GM12878 (cell line): ENCODE results near the gene ALCAM. TPM values are rescaled to one million over a fixed set of nuclear protein-coding genes. Genes with fewer than 3 reads are reported as not detected.

Experiments used
- ATAC-seq: fragments of 200-7000 bp; cut with Tn5 transposase; 3 replicates; pipeline ENCODE4 v1.9.1; 2020; ENCODE audit warnings: mild to moderate bottlenecking, moderate library complexity
- BruUV-seq: library from RNA; stranded (reverse); fragments of 400-500 nt; replicated peaks from 2 replicates; lab custom pipeline; 2021; lab: Mats Ljungman, UMichigan
- CTCF ChIA-PET: fragments of 300-600 bp; sonication (Branson Sonifier 250); formaldehyde crosslinking; extraction: SDS; loops from one replicate; lab custom pipeline; 2021; ENCODE audit warnings: inconsistent platforms; lab: Yijun Ruan, JAX
- POLR2A ChIA-PET: fragments of 350-600 bp; formaldehyde crosslinking; extraction: SDS; loops from one replicate; lab custom pipeline; 2021; ENCODE audit warnings: inconsistent platforms; lab: Charles Lee
- RAD21 ChIA-PET: fragments of 300-600 bp; sonication (Branson Sonifier 250); formaldehyde crosslinking; loops from one replicate; lab custom pipeline; 2023; ENCODE audit warnings: antibody characterized with exemption; ENCODE audit not compliant: unreplicated experiment; lab: Charles Lee
- SMC1A ChIA-PET: fragments of 300-600 bp; sonication (Branson Sonifier 250); formaldehyde crosslinking; loops from one replicate; lab custom pipeline; 2023; ENCODE audit not compliant: unreplicated experiment, uncharacterized antibody; lab: Charles Lee
- DNase-seq: peaks from one replicate; pipeline ENCODE4 v3.0.0-alpha.2; 2011; ENCODE audit warnings: low read depth, low spot score
- FAIRE-seq: peaks from 3 replicates; lab custom pipeline; 2011; peaks lifted over from hg19 to GRCh38; lab: Jason Lieb, UNC
- H2AFZ ChIP-seq: 2 replicates; pipeline ENCODE4 v1.6.0; 2011; ENCODE audit warnings: low read depth, low read length, control low read depth; ENCODE audit not compliant: control insufficient read depth
- H3K27ac ChIP-seq: 2 replicates; pipeline ENCODE4 v1.5.1; 2011; ENCODE audit warnings: control low read depth; ENCODE audit not compliant: control insufficient read depth, insufficient read depth
- H3K27me3 ChIP-seq, 2 experiments: replicated peaks in 1 of 2; 2 replicates each; pipeline versions ENCODE4 v1.6.0 to v1.6.1; 2011; ENCODE audit warnings: low read length in 1 of 2; ENCODE audit not compliant: control insufficient read depth in 2 of 2, insufficient read depth in 2 of 2
- H3K36me3 ChIP-seq, 2 experiments: 2 replicates each; pipeline ENCODE4 v1.5.1; 2011; ENCODE audit warnings: low read length in 1 of 2; ENCODE audit not compliant: control insufficient read depth in 2 of 2, insufficient read depth in 2 of 2
- H3K4me1 ChIP-seq: 2 replicates; pipeline ENCODE4 v1.6.1; 2011; ENCODE audit warnings: mild to moderate bottlenecking, low read length, moderate library complexity, mixed read lengths; ENCODE audit not compliant: control insufficient read depth, insufficient read depth
- H3K4me2 ChIP-seq: 2 replicates; pipeline ENCODE4 v1.6.0; 2011; ENCODE audit warnings: control low read depth; ENCODE audit not compliant: control insufficient read depth, insufficient read depth
- H3K4me3 ChIP-seq: fragments of 200-600 bp; sonication (generic); 2 replicates; pipeline ENCODE4 v1.5.1; 2016
- H3K79me2 ChIP-seq: 2 replicates; pipeline ENCODE4 v1.6.0; 2011; ENCODE audit warnings: low read length; ENCODE audit not compliant: control insufficient read depth, insufficient read depth
- H3K9ac ChIP-seq: 2 replicates; pipeline ENCODE4 v1.8.0; 2011; ENCODE audit warnings: low read length, control low read depth, mixed read lengths; ENCODE audit not compliant: control insufficient read depth, insufficient read depth
- H3K9me3 ChIP-seq: replicated peaks from 3 replicates; pipeline ENCODE4 v1.5.1; 2011; ENCODE audit warnings: mild to moderate bottlenecking, low read length; ENCODE audit not compliant: control insufficient read depth, insufficient read depth
- H4K20me1 ChIP-seq: 2 replicates; pipeline ENCODE4 v1.6.0; 2011; ENCODE audit not compliant: control insufficient read depth, insufficient read depth
- BHLHE40 ChIP-seq, 2 experiments: fragments of 450-650 bp in 1 of 2; IDR thresholded peaks; 2 replicates each; pipeline ENCODE4 v1.6.1; 2011 to 2017; ENCODE audit warnings: low read depth in 2 of 2, borderline replicate concordance in 1 of 2, improper control_type of control experiment in 1 of 2, low read length in 1 of 2, mild to moderate bottlenecking in 1 of 2
- CEBPZ ChIP-seq: fragments of 150-350 bp; IDR thresholded peaks from 2 replicates; pipeline ENCODE4 v1.6.1; 2016; ENCODE audit warnings: low read depth, low read length
- FOXK2 ChIP-seq: fragments of 450-650 bp; IDR thresholded peaks from 2 replicates; pipeline ENCODE4 v1.6.1; 2017; ENCODE audit warnings: mild to moderate bottlenecking, moderate library complexity
- MYB ChIP-seq: fragments of 150-350 bp; IDR thresholded peaks from 2 replicates; pipeline ENCODE4 v1.6.1; 2014; ENCODE audit warnings: mild to moderate bottlenecking, low read depth, low read length, borderline replicate concordance
- MYC ChIP-seq: IDR thresholded peaks from 2 replicates; pipeline ENCODE4 v1.6.1; 2011; ENCODE audit warnings: mild to moderate bottlenecking, low read length, moderate library complexity, inconsistent platforms; ENCODE audit not compliant: insufficient read depth, insufficient replicate concordance, insufficient read length, severe bottlenecking
- NKRF ChIP-seq: fragments of 450-650 bp; conservative IDR thresholded peaks from 2 replicates; pipeline ENCODE4 v1.6.1; 2017; ENCODE audit warnings: mild to moderate bottlenecking, moderate library complexity
- RAD21 ChIP-seq: IDR thresholded peaks from 2 replicates; pipeline ENCODE4 v1.6.1; 2011; ENCODE audit warnings: mild to moderate bottlenecking, low read depth, low read length, moderate library complexity; ENCODE audit not compliant: insufficient read depth
- RAD51 ChIP-seq: fragments of 450-650 bp; IDR thresholded peaks from 2 replicates; pipeline ENCODE4 v1.6.1; 2016; ENCODE audit warnings: moderate library complexity, mild to moderate bottlenecking, inconsistent platforms
- SUPT20H ChIP-seq: IDR thresholded peaks from 2 replicates; pipeline ENCODE4 v1.6.1; 2011; ENCODE audit warnings: low read depth, mild to moderate bottlenecking, low read length, moderate library complexity, borderline replicate concordance; ENCODE audit not compliant: control insufficient read depth
- TAF1 ChIP-seq: IDR thresholded peaks from 2 replicates; pipeline ENCODE4 v1.6.1; 2011; ENCODE audit warnings: mild to moderate bottlenecking, low read depth, low read length, borderline replicate concordance
- USF2 ChIP-seq: IDR thresholded peaks from 2 replicates; pipeline ENCODE4 v1.6.1; 2011; ENCODE audit warnings: low read depth, low read length, improper control_type of control experiment, borderline replicate concordance
- WGBS: methylation state at CpG from one replicate; pipeline ENCODE4 v1.1.6; 2016; ENCODE audit warnings: low lambda C conversion rate; ENCODE audit not compliant: insufficient replicate concordance, insufficient coverage; ENCODE audit errors: missing lambda C conversion rate; 5-methylcytosine and 5-hydroxymethylcytosine counted together
- in situ Hi-C: fragments of 300-500 bp; cut with MboI; formaldehyde crosslinking; loops from 9 replicates; pipeline ENCODE4 v1.14.3; 2018; ENCODE audit warnings: mixed read lengths
- intact Hi-C: fragments of 100-400 bp; cut with micrococcal nuclease; formaldehyde crosslinking; loops from one replicate; pipeline ENCODE4 v1.14.2; 2022; ENCODE audit not compliant: unreplicated experiment
- polyA plus RNA-seq, 11 experiments: library from polyadenylated mRNA; depleted of rRNA in 4 of 11; unstranded in 6 of 11; stranded (reverse) in 5 of 11; fragments of >200 nt; fragmentation: Nextera tagmentation in 4 of 11; fragmentation: Illumina TruSeq in 1 of 11; extraction: Ambion mirVana in 4 of 11; extraction: Trizol in 1 of 11; gene quantifications; 1 replicate in 1 of 11; 2 replicates in 10 of 11; pipeline versions ENCODE4 v1.2.1 to v1.2.3, GENCODE V29; 2011 to 2016; ENCODE audit warnings: inconsistent platforms in 2 of 11, missing spikeins in 2 of 11, low read depth in 1 of 11
- total RNA-seq, 4 experiments: library from RNA; depleted of rRNA in 3 of 4; stranded (reverse); fragments of >200 nt in 3 of 4; fragmentation: Illumina TruSeq in 1 of 4; extraction: Trizol in 1 of 4; gene quantifications; 2 replicates each; pipeline versions ENCODE4 v1.2.1 to v1.2.3, GENCODE V29; 2013 to 2021

Gene ALCAM
- total and polyA plus RNA-seq, 10 of the 15 experiments (the other 5 are each of a cell fraction or from before 2014, with no cell fraction given): 12.2 to 54.2 (median 32.6) TPM

- FAIRE-seq: no peak
- ChIA-PET CTCF (no interaction called here), SMC1A (interaction anchor here (1.5 kb wide), 1 partner anchor 28 kb away, joined by 4 read pairs; no protein-coding TSS in a partner anchor), POLR2A (no interaction called here), RAD21 (no interaction called here)
- Histone ChIP-seq H3K4me1 (no peaks in the 10 kb centered on the region), H3K4me2 (no peak overlapping the region), H3K9me3 (no peaks in the 10 kb centered on the region; the same call in 2 of the 3 replicates), H3K36me3 (no peaks in the 10 kb centered on the region), H4K20me1 (no peaks in the 10 kb centered on the region), H3K27me3 (no peaks in the 10 kb centered on the region), H3K9ac (no peak overlapping the region), H3K79me2 (no peaks in the 10 kb centered on the region), H3K4me3 (no peak overlapping the region), H2AFZ (no peak overlapping the region), H3K27ac (no peak overlapping the region)
- WGBS: 85% methylated on average over 17 of the region's 17 CpGs
- no peak for ATAC-seq
- no peak for TF ChIP-seq MYB
- no peak for TF ChIP-seq USF2
- TF ChIP-seq NKRF: no peak
- no peak for TF ChIP-seq MYC
- TF ChIP-seq CEBPZ: no peak
- no peak for TF ChIP-seq BHLHE40 (IDR thresholded peaks at IDR 0.05; ENCODE audit: borderline replicate concordance in 1 of 2, low read depth in 2 of 2, low read length in 1 of 2)
- TF ChIP-seq TAF1: no peak
- TF ChIP-seq RAD51: no peak
- TF ChIP-seq RAD21: no peak
- TF ChIP-seq FOXK2: no peak
- no peak for TF ChIP-seq SUPT20H
- DNase-seq: no peak
- BruUV-seq: no TSS peak
- intact Hi-C loops (no loop called here), in situ Hi-C loops (no loop called here)
Observed at GRCh38 chr3:105608623-105609022, 241.9 kb downstream of the ALCAM start.
